Measurements from ENCODE around the gene ABCA2.

Gene ABCA2

GRCh38 chr9:136960212-136960937, 67.7 kb downstream of the ABCA2 start:
- no peak for DNase-seq

GRCh38 chr9:136958898-136959850, 68.9 kb downstream of the ABCA2 start:
- DNase-seq = no peak

GRCh38 chr9:136958473-136958872, 69.6 kb downstream of the ABCA2 start:
- DNase-seq = no peak

GRCh38 chr9:136957901-136958300, 70.1 kb downstream of the ABCA2 start:
- no peak for DNase-seq

GRCh38 chr9:136957461-136957860, 70.6 kb downstream of the ABCA2 start:
- no peak for DNase-seq

Measured in SHP77 treated with DMSO at 0.1 percent for 48 hours (cell line).